Hepatocyte (in vitro differentiated cells): ENCODE measurements around the gene SNX20.

Experiments
- CTCF ChIP-seq: fragments of 200-600 bp; sonication (generic); IDR thresholded peaks from 2 replicates; pipeline ENCODE4 v1.5.1; 2016; ENCODE audit warnings: antibody characterized with exemption, mild to moderate bottlenecking; ENCODE audit not compliant: poor library complexity
- EZH2 ChIP-seq: fragments of 200-600 bp; sonication (generic); IDR thresholded peaks from 2 replicates; pipeline ENCODE4 v1.6.1; 2016; ENCODE audit warnings: antibody characterized with exemption, mild to moderate bottlenecking, borderline replicate concordance
- EZH2phosphoT487 ChIP-seq: fragments of 200-600 bp; sonication (generic); IDR thresholded peaks from one replicate; pipeline ENCODE4 v1.6.1; 2018; ENCODE audit warnings: antibody characterized with exemption, mild to moderate bottlenecking, low read depth, moderate library complexity; ENCODE audit not compliant: unreplicated experiment, severe bottlenecking

- TF ChIP-seq CTCF (no peak), EZH2phosphoT487 (no peak), EZH2 (no peak)
Observed at GRCh38 chr16:50651835-50652438, 29.2 kb downstream of the SNX20 start.
